Epithelial cell of proximal tubule (primary cell): Measurements from ENCODE around the gene TRMT61B. TPM values are rescaled to one million over a fixed set of nuclear protein-coding genes. Genes with fewer than 3 reads are reported as not detected.
A peak's percentile ranks its signal among the peaks of the same experiment; 100 is the strongest.

Experiments used
- DNase-seq: peaks from one replicate; pipeline ENCODE4 v3.0.0-alpha.2; 2011; ENCODE audit warnings: low read depth
- H3K4me3 ChIP-seq: 2 replicates; pipeline ENCODE4 v1.5.1; 2011; ENCODE audit warnings: low read depth, mild to moderate bottlenecking, low read length
- total RNA-seq: library from RNA; depleted of rRNA; stranded (reverse); fragments of >200 nt; gene quantifications from 2 replicates; pipeline ENCODE4 v1.2.3, GENCODE V29; 2015
- TF ChIP-seq, protein P1 (sequence below): conservative IDR thresholded peaks from 2 replicates; pipeline ENCODE4 v1.5.1; 2012; ENCODE audit warnings: low read depth, mild to moderate bottlenecking, low read length

TRMT61B gene
- total RNA-seq, 1 donor from 2014 or later: 10.5 TPM

DNA sequence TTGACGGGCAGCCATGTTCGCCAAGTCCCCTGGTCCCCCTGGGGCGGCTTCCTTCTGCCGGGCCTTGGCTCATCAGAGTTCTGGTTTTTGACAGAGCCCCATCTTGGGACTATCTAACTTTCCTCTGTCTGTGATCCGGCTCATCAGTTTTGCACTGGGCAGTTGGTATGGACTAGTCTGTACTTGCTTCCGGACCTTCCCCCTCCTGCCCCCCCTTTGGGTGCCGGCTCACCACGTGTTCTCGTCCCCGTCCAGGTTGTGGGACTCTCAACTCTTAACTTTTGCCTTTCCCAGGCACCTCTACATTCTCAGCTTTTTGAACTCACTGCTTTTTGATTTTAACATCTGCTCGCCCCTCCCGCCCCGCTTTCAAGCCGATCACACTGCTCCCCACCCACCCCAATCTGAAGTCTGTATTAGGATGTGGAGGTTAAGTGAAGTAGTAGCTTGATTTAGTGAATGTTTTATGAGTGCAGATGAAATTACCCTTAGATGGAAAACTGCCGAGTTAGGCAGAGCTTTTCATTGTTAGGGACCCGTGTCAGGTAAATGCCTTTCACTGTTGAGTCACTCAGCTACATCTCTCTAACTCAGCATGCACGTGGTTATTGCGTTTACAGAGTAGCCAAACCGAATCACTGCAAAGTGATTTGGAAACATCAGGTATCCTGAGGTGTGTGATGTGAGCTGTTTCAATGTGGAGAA, 25.2 kb upstream of the TRMT61B start:
- TF ChIP-seq, protein P1, sequence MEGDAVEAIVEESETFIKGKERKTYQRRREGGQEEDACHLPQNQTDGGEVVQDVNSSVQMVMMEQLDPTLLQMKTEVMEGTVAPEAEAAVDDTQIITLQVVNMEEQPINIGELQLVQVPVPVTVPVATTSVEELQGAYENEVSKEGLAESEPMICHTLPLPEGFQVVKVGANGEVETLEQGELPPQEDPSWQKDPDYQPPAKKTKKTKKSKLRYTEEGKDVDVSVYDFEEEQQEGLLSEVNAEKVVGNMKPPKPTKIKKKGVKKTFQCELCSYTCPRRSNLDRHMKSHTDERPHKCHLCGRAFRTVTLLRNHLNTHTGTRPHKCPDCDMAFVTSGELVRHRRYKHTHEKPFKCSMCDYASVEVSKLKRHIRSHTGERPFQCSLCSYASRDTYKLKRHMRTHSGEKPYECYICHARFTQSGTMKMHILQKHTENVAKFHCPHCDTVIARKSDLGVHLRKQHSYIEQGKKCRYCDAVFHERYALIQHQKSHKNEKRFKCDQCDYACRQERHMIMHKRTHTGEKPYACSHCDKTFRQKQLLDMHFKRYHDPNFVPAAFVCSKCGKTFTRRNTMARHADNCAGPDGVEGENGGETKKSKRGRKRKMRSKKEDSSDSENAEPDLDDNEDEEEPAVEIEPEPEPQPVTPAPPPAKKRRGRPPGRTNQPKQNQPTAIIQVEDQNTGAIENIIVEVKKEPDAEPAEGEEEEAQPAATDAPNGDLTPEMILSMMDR: no peak
- peak; percentile 46 for DNase-seq
- peak overlapping the region; percentile 95 for H3K4me3 ChIP-seq

GRCh38 chr2:28894470-28895188, 24.5 kb upstream of the TRMT61B start, which contains the start of gene WDR43:
Gene WDR43 (plus strand): TSS chr2:28894667. CDS start chr2:28894699, 32 bp downstream.
- peak within 1 kb of the TSS; percentile 95 for H3K4me3 ChIP-seq
- TF ChIP-seq, protein P1: no peak
- peak; percentile 87 for DNase-seq

- no peak for DNase-seq
- no peak overlapping the region for H3K4me3 ChIP-seq
- TF ChIP-seq, protein P1: no peak
These were observed 23.4 kb upstream of the TRMT61B start for GRCh38 chr2:28893488-28893887.

DNA sequence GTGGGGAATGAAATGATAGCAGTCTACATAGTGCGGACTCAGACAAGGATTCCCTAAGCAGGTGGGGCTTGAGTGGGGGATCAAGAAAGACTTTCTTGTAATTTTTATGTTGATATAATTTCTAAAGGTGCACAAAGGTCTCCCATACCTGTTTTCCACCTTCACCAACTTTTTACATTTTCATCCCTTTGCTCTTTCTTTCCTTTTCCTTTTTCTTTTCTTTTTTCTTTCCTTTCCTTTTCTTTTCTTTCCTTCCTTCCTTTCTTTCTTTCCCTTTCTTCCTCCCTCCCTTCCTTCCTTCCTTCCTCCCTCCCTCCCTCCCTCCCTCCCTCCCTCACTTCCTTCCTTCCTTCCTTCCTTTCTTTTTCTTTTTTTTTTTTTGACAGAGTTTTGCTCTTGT, 10.1 kb upstream of the TRMT61B start:
- TF ChIP-seq, protein P1: no peak
- H3K4me3 ChIP-seq: no peak overlapping the region
- no peak for DNase-seq

- DNase-seq: no peak
- no peak overlapping the region for H3K4me3 ChIP-seq
- TF ChIP-seq, protein P1: no peak
These were observed 1.5 kb upstream of the TRMT61B start for GRCh38 chr2:28871620-28872019.

GRCh38 chr2:28869494-28870145, 489 bp downstream of the TRMT61B start:
- peak overlapping the region; percentile 71 for H3K4me3 ChIP-seq
- no peak for DNase-seq
- TF ChIP-seq, protein P1: no peak
